ENCODE measurements around the gene SIDT1.

Gene SIDT1

DNA sequence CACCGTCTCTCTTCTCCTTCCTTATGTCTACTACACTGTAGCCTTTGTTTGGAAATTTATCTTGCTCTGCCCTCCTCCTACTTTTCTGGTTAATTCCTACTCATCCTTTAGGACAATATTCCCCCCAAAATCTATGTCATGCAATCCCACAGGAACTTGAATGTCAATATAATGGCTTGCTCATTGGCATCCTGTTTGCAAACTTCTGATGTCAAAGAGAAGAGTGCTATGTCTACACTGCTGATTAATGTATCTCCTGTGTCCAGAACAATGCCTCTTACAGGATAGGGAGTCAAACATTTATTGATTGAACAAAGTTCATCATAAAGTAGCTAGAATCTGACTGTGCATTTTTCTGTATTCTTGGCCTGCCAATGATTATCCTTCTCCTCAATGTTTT is 22.8 kb downstream of the SIDT1 start:
- TF ChIP-seq, protein P1, sequence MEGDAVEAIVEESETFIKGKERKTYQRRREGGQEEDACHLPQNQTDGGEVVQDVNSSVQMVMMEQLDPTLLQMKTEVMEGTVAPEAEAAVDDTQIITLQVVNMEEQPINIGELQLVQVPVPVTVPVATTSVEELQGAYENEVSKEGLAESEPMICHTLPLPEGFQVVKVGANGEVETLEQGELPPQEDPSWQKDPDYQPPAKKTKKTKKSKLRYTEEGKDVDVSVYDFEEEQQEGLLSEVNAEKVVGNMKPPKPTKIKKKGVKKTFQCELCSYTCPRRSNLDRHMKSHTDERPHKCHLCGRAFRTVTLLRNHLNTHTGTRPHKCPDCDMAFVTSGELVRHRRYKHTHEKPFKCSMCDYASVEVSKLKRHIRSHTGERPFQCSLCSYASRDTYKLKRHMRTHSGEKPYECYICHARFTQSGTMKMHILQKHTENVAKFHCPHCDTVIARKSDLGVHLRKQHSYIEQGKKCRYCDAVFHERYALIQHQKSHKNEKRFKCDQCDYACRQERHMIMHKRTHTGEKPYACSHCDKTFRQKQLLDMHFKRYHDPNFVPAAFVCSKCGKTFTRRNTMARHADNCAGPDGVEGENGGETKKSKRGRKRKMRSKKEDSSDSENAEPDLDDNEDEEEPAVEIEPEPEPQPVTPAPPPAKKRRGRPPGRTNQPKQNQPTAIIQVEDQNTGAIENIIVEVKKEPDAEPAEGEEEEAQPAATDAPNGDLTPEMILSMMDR (IDR thresholded peaks at IDR 0.05; ENCODE audit: low read length, missing control alignments) = no peak
- H3K4me3 ChIP-seq (replicated peaks; ENCODE audit: low read depth, low read length) = no peak overlapping the region
- DNase-seq (ENCODE audit: low read depth) = no peak

DNA sequence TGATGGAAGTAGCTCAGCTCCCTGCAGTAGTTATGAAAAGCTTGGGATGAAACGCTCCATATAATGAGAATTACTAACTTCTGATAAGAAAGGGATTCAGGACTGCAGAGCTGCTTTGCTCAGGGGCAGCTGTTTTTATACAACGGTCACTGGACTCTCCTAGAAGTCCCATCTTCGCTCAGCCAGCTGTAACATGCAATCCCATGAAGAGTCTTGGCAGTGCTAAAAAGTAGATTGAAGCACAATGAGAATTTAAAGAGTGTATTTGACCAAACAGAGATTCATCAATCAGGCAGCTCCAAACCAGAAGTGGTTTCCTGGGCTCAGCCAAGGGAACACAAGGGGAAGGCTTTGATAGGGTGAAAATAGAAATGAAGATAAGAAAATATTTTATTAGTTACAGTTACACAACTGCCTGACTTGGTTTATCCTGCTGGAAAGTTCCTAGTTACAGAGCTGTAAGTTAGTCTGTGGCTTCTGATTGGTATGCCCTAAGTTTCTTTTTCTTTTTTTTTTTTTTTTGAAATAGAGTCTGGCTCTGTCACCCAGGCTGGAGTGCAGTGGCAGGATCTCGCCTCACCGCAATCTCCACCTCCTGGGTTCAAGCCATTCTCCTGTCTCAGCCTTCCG is 24.1 kb downstream of the SIDT1 start:
- TF ChIP-seq, protein P1 (IDR thresholded peaks at IDR 0.05; ENCODE audit: low read length, missing control alignments) = no peak
- H3K4me3 ChIP-seq (replicated peaks; ENCODE audit: low read depth, low read length) = no peak overlapping the region
- no peak for DNase-seq (ENCODE audit: low read depth)

DNA sequence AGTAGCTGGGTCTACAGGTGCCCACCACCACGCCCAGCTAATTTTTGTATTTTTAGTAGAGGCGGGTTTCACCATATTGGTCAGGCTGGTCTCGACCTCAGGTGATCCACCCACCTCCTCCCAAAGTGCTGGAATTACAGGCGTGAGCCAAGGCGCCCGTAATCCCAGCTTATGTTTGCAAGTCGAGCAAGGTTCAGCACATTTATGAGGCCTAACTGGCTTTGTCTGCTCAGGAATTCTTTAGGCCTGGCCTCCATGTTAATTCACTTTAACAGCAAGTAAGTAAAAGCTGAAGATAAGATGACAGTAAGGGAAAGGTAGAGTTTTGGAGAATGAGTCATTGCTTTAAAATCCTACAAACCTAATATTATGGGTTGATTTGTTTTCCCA is 24.6 kb downstream of the SIDT1 start:
- DNase-seq (ENCODE audit: low read depth) = no peak
- TF ChIP-seq, protein P1 (IDR thresholded peaks at IDR 0.05; ENCODE audit: low read length, missing control alignments) = no peak
- H3K4me3 ChIP-seq (replicated peaks; ENCODE audit: low read depth, low read length) = no peak overlapping the region

DNA sequence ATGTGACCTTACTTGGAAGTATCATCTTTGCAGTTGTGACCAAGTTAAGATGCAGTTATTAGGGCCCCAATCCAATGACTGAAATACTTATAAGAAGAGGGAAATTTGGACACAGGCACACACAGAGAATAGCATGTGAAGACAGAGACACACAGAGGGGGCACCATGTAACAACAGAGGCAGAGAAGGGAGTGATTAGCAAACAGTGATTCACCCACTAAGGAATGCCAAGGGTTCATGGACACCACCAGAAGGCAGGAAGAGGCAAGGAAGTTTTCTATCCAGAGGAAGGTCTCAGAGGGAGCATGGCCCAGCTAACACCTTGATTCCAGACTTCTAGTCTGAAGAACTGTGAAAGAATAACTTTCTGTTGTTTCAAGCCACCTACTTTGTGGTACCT is 25.0 kb downstream of the SIDT1 start:
- DNase-seq (ENCODE audit: low read depth) = peak; percentile 43
- TF ChIP-seq, protein P1 (IDR thresholded peaks at IDR 0.05; ENCODE audit: low read length, missing control alignments) = no peak
- no peak overlapping the region for H3K4me3 ChIP-seq (replicated peaks; ENCODE audit: low read depth, low read length)

DNA sequence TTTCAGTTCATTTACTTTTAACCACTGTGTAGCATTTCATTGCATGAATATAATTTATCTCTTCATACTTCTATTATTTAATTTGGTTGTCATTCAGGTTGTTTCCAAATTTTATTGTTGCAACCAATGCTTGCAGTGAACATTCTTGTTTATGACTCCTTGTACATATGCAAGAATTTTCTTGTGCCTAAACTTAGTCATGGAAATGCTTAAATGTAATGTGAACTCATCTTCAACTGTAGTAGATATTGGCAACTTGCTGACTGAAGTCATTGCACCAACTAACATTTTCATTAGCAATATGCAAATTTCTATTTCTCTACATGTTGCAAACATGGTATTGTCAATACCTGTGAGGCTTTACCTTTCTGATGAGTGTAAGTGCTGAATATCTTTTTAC is 26.7 kb downstream of the SIDT1 start:
- no peak overlapping the region for H3K4me3 ChIP-seq (replicated peaks; ENCODE audit: low read depth, low read length)
- DNase-seq (ENCODE audit: low read depth) = no peak
- TF ChIP-seq, protein P1 (IDR thresholded peaks at IDR 0.05; ENCODE audit: low read length, missing control alignments) = no peak

DNA sequence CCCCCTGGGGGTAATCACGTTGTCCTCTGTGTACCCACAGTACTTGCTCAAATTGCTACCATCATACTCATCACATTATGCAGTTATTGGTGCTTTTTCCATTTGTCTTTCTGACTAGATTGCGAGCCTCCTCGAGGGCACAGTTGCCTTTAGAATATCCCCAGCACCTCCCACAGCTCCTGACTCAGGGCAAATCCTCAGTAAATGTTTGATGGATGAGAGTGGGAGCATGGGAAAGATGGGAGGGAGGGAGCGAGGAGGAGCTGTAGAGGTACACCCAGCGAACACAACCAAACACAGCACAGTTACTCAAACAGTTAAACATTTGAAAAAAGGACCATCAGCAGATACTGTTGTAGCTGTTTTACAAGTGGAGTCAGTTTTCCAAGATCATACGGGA is 27.9 kb downstream of the SIDT1 start:
- TF ChIP-seq, protein P1 (IDR thresholded peaks at IDR 0.05; ENCODE audit: low read length, missing control alignments) = no peak
- no peak for DNase-seq (ENCODE audit: low read depth)
- H3K4me3 ChIP-seq (replicated peaks; ENCODE audit: low read depth, low read length) = no peak overlapping the region

Data from fibroblast of pulmonary artery (primary cell).